Gastrocnemius medialis (tissue), 4 donors: ENCODE data around the gene C1QTNF6. TPM values are rescaled to one million over a fixed set of nuclear protein-coding genes. Genes with fewer than 3 reads are reported as not detected.

Experiments
- ATAC-seq, 2 donors: fragments of 150-250 bp; one replicate each; pipeline ENCODE4 v1.9.1; 2016
- DNase-seq, 2 donors: peaks; one replicate each; pipeline ENCODE4 v3.0.0-alpha.2; 2019
- H3K27ac ChIP-seq, 4 donors: fragments of 200-600 bp; sonication (generic); 1 replicate in 1 of 4; 2 replicates in 3 of 4; pipeline ENCODE4 v1.5.1; 2016 to 2018; ENCODE audit warnings: mild to moderate bottlenecking in 2 of 4, moderate library complexity in 1 of 4
- H3K27me3 ChIP-seq, 3 donors: fragments of 200-600 bp; sonication (generic) in 2 of 3; 1 replicate in 1 of 3; 2 replicates in 2 of 3; pipeline versions ENCODE4 v1.5.1 to v1.6.0; 2016 to 2019; ENCODE audit warnings: mild to moderate bottlenecking in 1 of 3, moderate library complexity in 1 of 3
- H3K36me3 ChIP-seq, 2 donors: fragments of 200-600 bp; sonication (generic) in 1 of 2; one replicate each; pipeline ENCODE4 v1.5.1; 2017 to 2018
- H3K4me1 ChIP-seq, 2 donors: fragments of 200-600 bp; sonication (generic) in 1 of 2; one replicate each; pipeline ENCODE4 v1.5.1; 2016 to 2017; ENCODE audit warnings: mild to moderate bottlenecking in 2 of 2
- H3K4me3 ChIP-seq, 4 donors: fragments of 200-600 bp; sonication (generic) in 3 of 4; 1 replicate in 1 of 4; 2 replicates in 3 of 4; pipeline ENCODE4 v1.5.1; 2016 to 2019; ENCODE audit warnings: mild to moderate bottlenecking in 2 of 4
- H3K9me3 ChIP-seq, 3 donors: fragments of 200-600 bp; sonication (generic) in 2 of 3; 1 replicate in 1 of 3; 2 replicates in 2 of 3; pipeline ENCODE4 v1.5.1; 2016 to 2019
- CTCF ChIP-seq, 5 experiments: fragments of 450-650 bp in 3 of 5; fragments of 200-600 bp in 2 of 5; sonication (generic) in 2 of 5; IDR thresholded peaks in 4 of 5; conservative IDR thresholded peaks in 1 of 5; 1 replicate in 4 of 5; 2 replicates in 1 of 5; pipeline ENCODE4 v1.5.1; 2016 to 2019; ENCODE audit warnings: antibody characterized with exemption in 5 of 5, mild to moderate bottlenecking in 3 of 5, moderate library complexity in 3 of 5
- POLR2A ChIP-seq, 2 donors: fragments of 450-650 bp; IDR thresholded peaks; one replicate each; pipeline ENCODE4 v1.6.1; 2017; ENCODE audit warnings: antibody characterized with exemption in 2 of 2, mild to moderate bottlenecking in 2 of 2, moderate library complexity in 2 of 2
- in situ Hi-C, 4 donors: fragments of 200-750 bp; cut with MboI; loops; one replicate each; pipeline versions ENCODE4 v1.15.0 to v1.8.0; 2017; ENCODE audit warnings: low sequenced_read_pairs in 4 of 4
- intact Hi-C: fragments of 100-400 bp; cut with DNase I; formaldehyde crosslinking; loops from one replicate; pipeline ENCODE4 v1.15.1; 2023; ENCODE audit warnings: low total_unique reads
- total RNA-seq, 4 donors: library from RNA; depleted of rRNA; stranded (reverse); fragments of >200 nt; gene quantifications; one replicate each; pipeline versions ENCODE4 v1.1.0 to v1.2.3, GENCODE V29; 2016

The C1QTNF6 gene
- total RNA-seq, 4 donors from 2014 or later, result 0.46 to 1.00 (median 0.84) TPM

- TF ChIP-seq POLR2A (IDR thresholded peaks at IDR 0.05) (no peak), CTCF (IDR thresholded peaks at IDR 0.05 in 4 of 5, conservative IDR thresholded peaks at IDR 0.05 in 1 of 5) (no peak)
- H3K27me3 ChIP-seq, result peaks cover 0 to 8% (median 7%) of the 10 kb centered on the region in 3 donors
- in situ Hi-C loops, result loop anchor here in 1 of 4 donors (25.0 kb wide), 1 partner anchor 126 kb away; no protein-coding TSS in a partner anchor
Measured at GRCh38 chr22:37213218-37213855, 25.3 kb upstream of the C1QTNF6 start.

GRCh38 chr22:37212174-37212906 lies 24.3 kb upstream of the C1QTNF6 start, which contains the start of gene SSTR3:
SSTR3 (minus strand) TSS chr22:37212477; CDS start chr22:37207803, 4,674 bp downstream.
- ATAC-seq (no peak), DNase-seq (no peak)
- Histone ChIP-seq H3K27ac (no peak within 1 kb of the TSS), H3K9me3 (no peaks in the 10 kb centered on the region), H3K4me3 (no peak within 1 kb of the TSS), H3K27me3 (peaks cover 0 to 8% (median 7%) of the 10 kb centered on the region in 3 donors), H3K36me3 (no peaks in the 10 kb centered on the region), H3K4me1 (no peaks in the 10 kb centered on the region)
- in situ Hi-C loops, result loop anchor here in 1 of 4 donors (25.0 kb wide), 1 partner anchor 125 kb away; no protein-coding TSS in a partner anchor
- no peak for TF ChIP-seq CTCF (IDR thresholded peaks at IDR 0.05 in 4 of 5, conservative IDR thresholded peaks at IDR 0.05 in 1 of 5)
- no peak for TF ChIP-seq POLR2A (IDR thresholded peaks at IDR 0.05)
- intact Hi-C loops, result no loop called here

More at GRCh38 chr22:37213218-37213855, 25.3 kb upstream of the C1QTNF6 start:
- no peaks in the 10 kb centered on the region for H3K4me1 ChIP-seq
- H3K9me3 ChIP-seq, result no peaks in the 10 kb centered on the region
- ATAC-seq (no peak), DNase-seq (no peak)
- H3K36me3 ChIP-seq, result no peaks in the 10 kb centered on the region
- H3K4me3 ChIP-seq, result no peak overlapping the region
- intact Hi-C loops, result no loop called here
- H3K27ac ChIP-seq, result no peak overlapping the region

- no peak for TF ChIP-seq POLR2A (IDR thresholded peaks at IDR 0.05)
- no peak for TF ChIP-seq CTCF (IDR thresholded peaks at IDR 0.05 in 4 of 5, conservative IDR thresholded peaks at IDR 0.05 in 1 of 5)
- Histone ChIP-seq H3K36me3 (no peaks in the 10 kb centered on the region), H3K4me3 (no peak overlapping the region), H3K9me3 (no peaks in the 10 kb centered on the region), H3K27me3 (peaks cover 0 to 8% (median 7%) of the 10 kb centered on the region in 3 donors), H3K27ac (no peak overlapping the region), H3K4me1 (no peaks in the 10 kb centered on the region)
- intact Hi-C loops (no loop called here), in situ Hi-C loops (loop anchor here in 1 of 4 donors (25.0 kb wide), 1 partner anchor 125 kb away; no protein-coding TSS in a partner anchor)
- ATAC-seq (no peak), DNase-seq (no peak)
Measured at GRCh38 chr22:37211866-37212173, 23.8 kb upstream of the C1QTNF6 start.

GRCh38 chr22:37211075-37211865 lies 23.2 kb upstream of the C1QTNF6 start:
- ATAC-seq (no peak), DNase-seq (no peak)
- H3K27me3 ChIP-seq, result peaks cover 0 to 7% (median 3%) of the 10 kb centered on the region in 3 donors

More at GRCh38 chr22:37211075-37211865, 23.2 kb upstream of the C1QTNF6 start:
- H3K9me3 ChIP-seq, result no peaks in the 10 kb centered on the region
- no peaks in the 10 kb centered on the region for H3K4me1 ChIP-seq
- intact Hi-C loops, result no loop called here
- no peak overlapping the region for H3K27ac ChIP-seq
- in situ Hi-C loops, result loop anchor here in 1 of 4 donors (25.0 kb wide), 1 partner anchor 124 kb away; no protein-coding TSS in a partner anchor
- no peak for TF ChIP-seq CTCF (IDR thresholded peaks at IDR 0.05 in 4 of 5, conservative IDR thresholded peaks at IDR 0.05 in 1 of 5)
- no peak for TF ChIP-seq POLR2A (IDR thresholded peaks at IDR 0.05)
- no peaks in the 10 kb centered on the region for H3K36me3 ChIP-seq
- no peak overlapping the region for H3K4me3 ChIP-seq
